Activated T-helper 17 cell treated with anti-CD3 and anti-CD28 coated beads, Interleukin-2, amount 50 U/mL, for 72 hours (primary cell): Measurements from ENCODE around the gene CD302. TPM values are rescaled to one million over a fixed set of nuclear protein-coding genes. Genes with fewer than 3 reads are reported as not detected.

Experiments used
- ATAC-seq: fragments of 150-1000 bp; cut with Tn5 transposase; replicated peaks from 2 replicates; pipeline ENCODE4 v1.10.0; 2021; ENCODE audit warnings: mild to moderate bottlenecking, moderate library complexity
- H3K27ac Mint-ChIP-seq: one replicate; pipeline ENCODE4 v1.8.0; 2022; ENCODE audit warnings: mixed read lengths
- H3K27me3 Mint-ChIP-seq: one replicate; pipeline ENCODE4 v1.8.0; 2022; ENCODE audit warnings: mixed read lengths
- H3K36me3 Mint-ChIP-seq: one replicate; pipeline ENCODE4 v1.8.0; 2022; ENCODE audit warnings: low read depth, mild to moderate bottlenecking, mixed read lengths
- H3K4me1 Mint-ChIP-seq: one replicate; pipeline ENCODE4 v1.8.0; 2022; ENCODE audit warnings: mixed read lengths
- H3K4me3 Mint-ChIP-seq: one replicate; pipeline ENCODE4 v1.8.0; 2022; ENCODE audit warnings: mild to moderate bottlenecking, mixed read lengths
- H3K9me3 Mint-ChIP-seq: one replicate; pipeline ENCODE4 v1.8.0; 2022; ENCODE audit warnings: mixed read lengths
- total RNA-seq, 2 donors: library from RNA; stranded (reverse); gene quantifications; one replicate each; pipeline ENCODE4 v1.2.3, GENCODE V29; 2022

The CD302 gene
- total RNA-seq, 2 donors from 2014 or later: 0.29 to 0.67 TPM

DNA sequence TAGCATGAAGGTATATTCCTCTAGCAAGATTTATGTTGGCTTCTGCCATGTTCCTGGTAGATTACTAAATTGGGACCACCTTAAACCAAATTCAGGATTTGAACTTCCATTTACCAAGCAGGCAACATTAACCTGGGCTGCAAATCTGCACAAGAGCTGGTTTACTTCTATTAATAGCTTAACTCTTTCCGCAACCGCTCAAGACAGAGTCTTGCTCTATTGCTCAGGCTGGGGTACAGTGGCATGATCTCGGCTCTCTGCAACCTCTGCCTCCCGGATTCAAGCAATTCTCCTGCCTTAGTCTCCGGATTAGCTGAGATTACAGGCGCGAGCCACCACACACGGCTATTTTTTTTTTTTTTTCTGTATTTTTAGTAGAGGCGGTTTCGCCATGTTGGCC lies 77.3 kb downstream of the CD302 start:
- no peak overlapping the region for H3K4me3 Mint-ChIP-seq
- ATAC-seq: no peak
- H3K27me3 Mint-ChIP-seq: no peaks in the 10 kb centered on the region
- H3K4me1 Mint-ChIP-seq: peaks cover 57% of the 10 kb centered on the region
- H3K9me3 Mint-ChIP-seq: no peaks in the 10 kb centered on the region
- no peak overlapping the region for H3K27ac Mint-ChIP-seq
- H3K36me3 Mint-ChIP-seq: peaks cover 100% of the 10 kb centered on the region

Other genes with a start within 250 kb of the CD302 start
- gene BAZ2B, start 181.7 kb downstream of the CD302 start, total RNA-seq: 10 to 100 TPM; 11.6 to 17.0 TPM
- gene MARCHF7, start 85.7 kb downstream of the CD302 start, total RNA-seq: 10 to 100 TPM; 69.6 to 71.0 TPM
- gene LY75, start 106.5 kb upstream of the CD302 start, total RNA-seq: 10 to 100 TPM; 31.3 to 32.2 TPM